Measurements from ENCODE around the gene CEND1.

GRCh38 chr11:782264-783174 is 7.4 kb downstream of the CEND1 start:
- TF ChIP-seq CTCF (IDR thresholded peaks at IDR 0.05) = no peak
- TF ChIP-seq EP300 (IDR thresholded peaks at IDR 0.05) = no peak
- no peak for TF ChIP-seq POLR2A (IDR thresholded peaks at IDR 0.05)

Measured in stomach (tissue), 4 donors.